Kidney (tissue), 14 donors: ENCODE measurements around the gene WWOX. TPM values are rescaled to one million over a fixed set of nuclear protein-coding genes. Genes with fewer than 3 reads are reported as not detected.

Experiments
- DNase-seq, 5 donors: peaks; one replicate each; pipeline ENCODE4 v3.0.0-alpha.2; 2013 to 2020
- FAIRE-seq: peaks from 2 replicates; lab custom pipeline; 2012; peaks lifted over from hg19 to GRCh38; lab: Jason Lieb, UNC
- H3K27ac ChIP-seq, 2 donors: one replicate each; pipeline ENCODE4 v1.7.0; 2013; ENCODE audit warnings: low read depth in 2 of 2, low read length in 2 of 2, inconsistent platforms in 1 of 2
- H3K27me3 ChIP-seq: one replicate; pipeline ENCODE4 v1.7.1; 2013; ENCODE audit warnings: low read length, inconsistent platforms; ENCODE audit not compliant: control insufficient read depth, insufficient read depth
- H3K36me3 ChIP-seq, 3 donors: one replicate each; pipeline versions ENCODE4 v1.7.0 to v1.7.1; 2013; ENCODE audit warnings: low read length in 3 of 3, control low read depth in 1 of 3, inconsistent platforms in 1 of 3; ENCODE audit not compliant: insufficient read depth in 3 of 3, control insufficient read depth in 2 of 3
- H3K4me1 ChIP-seq, 3 donors: one replicate each; pipeline versions ENCODE4 v1.7.0 to v1.7.1; 2013; ENCODE audit warnings: low read length in 3 of 3, inconsistent platforms in 1 of 3, low read depth in 1 of 3; ENCODE audit not compliant: control insufficient read depth in 2 of 3, insufficient read depth in 2 of 3
- H3K4me3 ChIP-seq, 3 donors: one replicate each; pipeline versions ENCODE4 v1.7.0 to v1.8.1; 2013; ENCODE audit warnings: low read length in 3 of 3, control low read depth in 1 of 3, inconsistent platforms in 1 of 3
- H3K9ac ChIP-seq, 3 donors: one replicate each; pipeline versions ENCODE4 v1.7.0 to v1.7.1; 2013; ENCODE audit warnings: low read length in 3 of 3, control low read depth in 1 of 3, inconsistent platforms in 1 of 3
- H3K9me3 ChIP-seq, 3 donors: one replicate each; pipeline versions ENCODE4 v1.7.0 to v1.7.1; 2013; ENCODE audit warnings: low read length in 3 of 3, control low read depth in 1 of 3, inconsistent platforms in 1 of 3; ENCODE audit not compliant: control insufficient read depth in 2 of 3, insufficient read depth in 1 of 3
- CTCF ChIP-seq: IDR thresholded peaks from 3 replicates; pipeline ENCODE4 v1.5.1; 2012; ENCODE audit warnings: mild to moderate bottlenecking, moderate library complexity, borderline replicate concordance; ENCODE audit not compliant: insufficient read depth; ENCODE audit errors: extremely low read depth
- intact Hi-C: fragments of 100-400 bp; cut with DNase I; formaldehyde crosslinking; loops from one replicate; pipeline ENCODE4 v1.11.1; 2022
- polyA plus RNA-seq: library from polyadenylated mRNA; stranded (reverse); fragments of 350-450 nt; fragmentation: Illumina TruSeq; extraction: RNeasy Lipid Tissue Mini Kit (QIAGEN cat#74804); gene quantifications from one replicate; pipeline ENCODE4 v1.2.3, GENCODE V29; 2014; ENCODE audit warnings: low read depth, low replicate concordance; ENCODE audit not compliant: insufficient read depth
- total RNA-seq: library from RNA; stranded (reverse); fragmentation: NEBNext Ultra II Directional; extraction: Animal tissue kit (Norgen Biotek cat#: 25700); gene quantifications from one replicate; pipeline ENCODE4 v1.2.1, GENCODE V29; 2021
- donor health status: control.
- donor health status: control.
- donor health status: control.
- donor health status: control.
- donor health status: control.
- donor health status: DM: yes; HTN: yes; CAD: no.
- donor health status: Normal renal cell carcinoma (clear cell type).

The WWOX gene
- total and polyA plus RNA-seq, 2 donors from 2014 or later: 22.5 to 30.3 TPM

- Histone ChIP-seq H3K36me3 (no peaks in the 10 kb centered on the region), H3K4me1 (no peaks in the 10 kb centered on the region), H3K9ac (no peak overlapping the region), H3K4me3 (no peak overlapping the region), H3K9me3 (peaks cover 0 to 4% (median 4%) of the 10 kb centered on the region in 3 donors), H3K27ac (no peak overlapping the region), H3K27me3 (no peaks in the 10 kb centered on the region)
- no peak for DNase-seq
- no peak for FAIRE-seq
- no peak for TF ChIP-seq CTCF
- intact Hi-C loops: no loop called here
These were observed 607.2 kb downstream of the WWOX start for GRCh38 chr16:78706637-78707036.

GRCh38 chr16:78709137-78709884, 609.9 kb downstream of the WWOX start:
- TF ChIP-seq CTCF: no peak
- no peak overlapping the region for H3K9ac ChIP-seq
- no peak overlapping the region for H3K4me3 ChIP-seq
- H3K27me3 ChIP-seq: no peaks in the 10 kb centered on the region
- no peaks in the 10 kb centered on the region for H3K4me1 ChIP-seq
- no peaks in the 10 kb centered on the region for H3K36me3 ChIP-seq
- FAIRE-seq (no peak), DNase-seq (no peak)
- H3K9me3 ChIP-seq: peaks cover 0 to 4% (median 4%) of the 10 kb centered on the region in 3 donors
- intact Hi-C loops: no loop called here
- no peak overlapping the region for H3K27ac ChIP-seq

GRCh38 chr16:78715106-78715505, 615.7 kb downstream of the WWOX start:
- Histone ChIP-seq H3K36me3 (no peaks in the 10 kb centered on the region), H3K27ac (no peak overlapping the region), H3K27me3 (no peaks in the 10 kb centered on the region), H3K4me1 (no peaks in the 10 kb centered on the region), H3K4me3 (no peak overlapping the region), H3K9me3 (no peaks in the 10 kb centered on the region), H3K9ac (no peak overlapping the region)
- intact Hi-C loops: no loop called here
- DNase-seq (no peak), FAIRE-seq (no peak)
- no peak for TF ChIP-seq CTCF
